ENCODE measurements around the gene MTOR. TPM values are rescaled to one million over a fixed set of nuclear protein-coding genes. Genes with fewer than 3 reads are reported as not detected.
"Not testable (repeated sequence)": the region's sequence is repeated elsewhere in the genome, so short reads cannot be mapped to it uniquely, and the experiment has no call there.

The MTOR gene
- total RNA-seq, 3 donors from 2014 or later, result 37.9 to 50.5 (median 42.5) TPM

GRCh38 chr1:11175461-11175860, 86.9 kb downstream of the MTOR start:
- intact Hi-C loops (cut with DNase I, micrococcal nuclease), result no loop called here
- DNase-seq (no peak), ATAC-seq (no peak)
- no peak overlapping the region for H3K4me3 ChIP-seq
- TF ChIP-seq CTCF (IDR thresholded peaks at IDR 0.05), result no peak
- no peaks in the 10 kb centered on the region for H3K9me3 ChIP-seq
- H3K4me1 ChIP-seq (ENCODE audit: low read depth), result no peaks in the 10 kb centered on the region
- H3K36me3 ChIP-seq (ENCODE audit: low read depth), result no peaks in the 10 kb centered on the region

- ATAC-seq (no peak), DNase-seq (no peak)
- no peaks in the 10 kb centered on the region for H3K9me3 ChIP-seq
- H3K4me1 ChIP-seq (ENCODE audit: low read depth), result no peaks in the 10 kb centered on the region
- H3K4me3 ChIP-seq, result no peak overlapping the region
- TF ChIP-seq CTCF (IDR thresholded peaks at IDR 0.05), result no peak
- intact Hi-C loops (cut with DNase I, micrococcal nuclease), result no loop called here
- H3K36me3 ChIP-seq (ENCODE audit: low read depth), result no peaks in the 10 kb centered on the region
These were observed 87.9 kb downstream of the MTOR start for GRCh38 chr1:11174261-11174942.

- no peaks in the 10 kb centered on the region for H3K36me3 ChIP-seq (ENCODE audit: low read depth)
- no peak for ATAC-seq
- H3K9me3 ChIP-seq, result no peaks in the 10 kb centered on the region
- H3K4me3 ChIP-seq, result no peak overlapping the region
- no peaks in the 10 kb centered on the region for H3K4me1 ChIP-seq (ENCODE audit: low read depth)
- DNase-seq, result no peak
- TF ChIP-seq CTCF (IDR thresholded peaks at IDR 0.05), result no peak
- intact Hi-C loops (cut with DNase I, micrococcal nuclease), result no loop called here
These were observed 92.2 kb downstream of the MTOR start for GRCh38 chr1:11170102-11170501.

- intact Hi-C loops (cut with DNase I, micrococcal nuclease), result no loop called here
- ATAC-seq (no peak), DNase-seq (no peak)
- no peaks in the 10 kb centered on the region for H3K36me3 ChIP-seq (ENCODE audit: low read depth)
- TF ChIP-seq CTCF (IDR thresholded peaks at IDR 0.05), result no peak
- no peak overlapping the region for H3K4me3 ChIP-seq
- H3K4me1 ChIP-seq (ENCODE audit: low read depth), result no peaks in the 10 kb centered on the region
- no peaks in the 10 kb centered on the region for H3K9me3 ChIP-seq
These were observed 93.1 kb downstream of the MTOR start for GRCh38 chr1:11169202-11169601.

- intact Hi-C loops (cut with DNase I, micrococcal nuclease), result no loop called here
- ATAC-seq, result no peak
- H3K9me3 ChIP-seq, result no peaks in the 10 kb centered on the region
- H3K4me3 ChIP-seq, result no peak overlapping the region
- no peak for DNase-seq
- H3K36me3 ChIP-seq (ENCODE audit: low read depth), result no peaks in the 10 kb centered on the region
- no peaks in the 10 kb centered on the region for H3K4me1 ChIP-seq (ENCODE audit: low read depth)
- TF ChIP-seq CTCF (IDR thresholded peaks at IDR 0.05), result no peak
These were observed 93.6 kb downstream of the MTOR start for GRCh38 chr1:11168731-11169130.

GRCh38 chr1:11166744-11167143, 95.6 kb downstream of the MTOR start:
- H3K9me3 ChIP-seq; intact Hi-C loops (cut with DNase I, micrococcal nuclease); ATAC-seq; H3K4me1 ChIP-seq (ENCODE audit: low read depth); H3K36me3 ChIP-seq (ENCODE audit: low read depth); DNase-seq; H3K4me3 ChIP-seq: not testable (repeated sequence)

GRCh38 chr1:11162752-11163151, 99.6 kb downstream of the MTOR start:
- ATAC-seq; H3K4me1 ChIP-seq (ENCODE audit: low read depth); H3K9me3 ChIP-seq; DNase-seq; H3K36me3 ChIP-seq (ENCODE audit: low read depth); H3K4me3 ChIP-seq; intact Hi-C loops (cut with DNase I, micrococcal nuclease): not testable (repeated sequence)

Data from mucosa of descending colon (tissue), 3 donors.